ENCODE data around the gene NOLC1.

The NOLC1 gene

GRCh38 chr10:102195296-102195870, 43.2 kb downstream of the NOLC1 start:
- no peak overlapping the region for H3K4me3 ChIP-seq (ENCODE audit: low read depth, low read length)
- no peak for DNase-seq (ENCODE audit: low read depth)
- TF ChIP-seq, protein P1, sequence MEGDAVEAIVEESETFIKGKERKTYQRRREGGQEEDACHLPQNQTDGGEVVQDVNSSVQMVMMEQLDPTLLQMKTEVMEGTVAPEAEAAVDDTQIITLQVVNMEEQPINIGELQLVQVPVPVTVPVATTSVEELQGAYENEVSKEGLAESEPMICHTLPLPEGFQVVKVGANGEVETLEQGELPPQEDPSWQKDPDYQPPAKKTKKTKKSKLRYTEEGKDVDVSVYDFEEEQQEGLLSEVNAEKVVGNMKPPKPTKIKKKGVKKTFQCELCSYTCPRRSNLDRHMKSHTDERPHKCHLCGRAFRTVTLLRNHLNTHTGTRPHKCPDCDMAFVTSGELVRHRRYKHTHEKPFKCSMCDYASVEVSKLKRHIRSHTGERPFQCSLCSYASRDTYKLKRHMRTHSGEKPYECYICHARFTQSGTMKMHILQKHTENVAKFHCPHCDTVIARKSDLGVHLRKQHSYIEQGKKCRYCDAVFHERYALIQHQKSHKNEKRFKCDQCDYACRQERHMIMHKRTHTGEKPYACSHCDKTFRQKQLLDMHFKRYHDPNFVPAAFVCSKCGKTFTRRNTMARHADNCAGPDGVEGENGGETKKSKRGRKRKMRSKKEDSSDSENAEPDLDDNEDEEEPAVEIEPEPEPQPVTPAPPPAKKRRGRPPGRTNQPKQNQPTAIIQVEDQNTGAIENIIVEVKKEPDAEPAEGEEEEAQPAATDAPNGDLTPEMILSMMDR (IDR thresholded peaks at IDR 0.05; ENCODE audit: insufficient read depth, low read depth, low read length, missing control alignments) = no peak

DNA sequence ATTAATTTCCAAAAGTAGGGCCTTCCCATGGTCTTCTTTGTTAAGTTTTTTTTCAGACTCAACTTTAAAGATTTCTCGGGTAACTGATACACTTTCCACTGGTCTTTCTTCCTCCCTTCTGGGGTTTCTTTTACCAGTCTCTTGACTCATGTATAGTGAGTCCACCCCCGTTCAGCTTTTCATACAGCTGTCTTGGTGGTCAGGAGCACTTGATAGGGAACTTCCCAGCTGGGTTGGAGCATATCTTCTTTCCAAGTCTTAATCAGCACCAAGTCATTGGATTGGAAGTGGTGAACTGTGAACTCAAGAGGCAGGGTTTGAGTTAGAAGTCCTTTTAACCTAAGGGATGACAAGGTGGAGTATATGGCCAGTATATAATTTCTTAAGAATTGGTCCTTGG, 44.7 kb downstream of the NOLC1 start:
- TF ChIP-seq, protein P1 (IDR thresholded peaks at IDR 0.05; ENCODE audit: insufficient read depth, low read depth, low read length, missing control alignments) = no peak
- no peak overlapping the region for H3K4me3 ChIP-seq (ENCODE audit: low read depth, low read length)
- DNase-seq (ENCODE audit: low read depth) = peak; percentile 34

GRCh38 chr10:102198027-102198426, 45.8 kb downstream of the NOLC1 start:
- no peak for DNase-seq (ENCODE audit: low read depth)
- TF ChIP-seq, protein P1 (IDR thresholded peaks at IDR 0.05; ENCODE audit: insufficient read depth, low read depth, low read length, missing control alignments) = no peak
- no peak overlapping the region for H3K4me3 ChIP-seq (ENCODE audit: low read depth, low read length)

GRCh38 chr10:102200751-102201640, 48.8 kb downstream of the NOLC1 start:
- peak; percentile 42 for DNase-seq (ENCODE audit: low read depth)
- no peak overlapping the region for H3K4me3 ChIP-seq (ENCODE audit: low read depth, low read length)
- TF ChIP-seq, protein P1 (IDR thresholded peaks at IDR 0.05; ENCODE audit: insufficient read depth, low read depth, low read length, missing control alignments) = no peak

DNA sequence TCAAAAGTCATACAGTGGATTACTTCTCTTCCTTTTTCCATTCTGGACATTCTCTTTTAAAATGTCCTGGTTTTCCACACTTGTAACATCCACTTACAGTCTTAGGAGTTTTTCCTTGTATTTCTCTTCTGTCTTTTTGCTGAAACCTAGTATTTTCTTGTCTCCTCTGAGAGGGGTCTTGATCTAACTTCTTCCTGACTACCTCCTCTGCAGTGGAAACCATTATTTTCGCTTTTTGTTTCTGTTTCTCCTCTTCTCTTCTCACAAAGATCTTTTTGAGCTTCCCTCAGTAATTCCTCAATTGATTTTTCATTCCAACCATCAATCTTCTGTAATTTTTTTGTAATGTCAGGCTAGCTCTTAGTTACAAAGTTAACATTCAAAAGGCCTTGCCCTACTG, 50.2 kb downstream of the NOLC1 start:
- TF ChIP-seq, protein P1 (IDR thresholded peaks at IDR 0.05; ENCODE audit: insufficient read depth, low read depth, low read length, missing control alignments) = no peak
- no peak overlapping the region for H3K4me3 ChIP-seq (ENCODE audit: low read depth, low read length)
- DNase-seq (ENCODE audit: low read depth) = no peak

- no peak for DNase-seq (ENCODE audit: low read depth)
- no peak overlapping the region for H3K4me3 ChIP-seq (ENCODE audit: low read depth, low read length)
- TF ChIP-seq, protein P1 (IDR thresholded peaks at IDR 0.05; ENCODE audit: insufficient read depth, low read depth, low read length, missing control alignments) = no peak
Observed at GRCh38 chr10:102208311-102209035, 56.3 kb downstream of the NOLC1 start.
